ENCODE data around the gene MSMB. TPM values are rescaled to one million over a fixed set of nuclear protein-coding genes. Genes with fewer than 3 reads are reported as not detected.

Gene MSMB
- total RNA-seq, 2 experiments from 2014 or later: not detected

- BruUV-seq (replicated peaks): no TSS peak
- intact Hi-C loops (cut with micrococcal nuclease; ENCODE audit: unreplicated experiment): no loop called here
- H3K9me3 ChIP-seq (ENCODE audit: low read length): no peaks in the 10 kb centered on the region
- no peak for DNase-seq (ENCODE audit: low spot score)
- CTCF ChIA-PET (ENCODE audit: unreplicated experiment): no interaction called here
- POLR2A ChIA-PET: interaction anchor here (1.9 kb wide), 1 partner anchor 19 kb away, joined by 5 read pairs; no protein-coding TSS in a partner anchor
- H2AFZ ChIP-seq (ENCODE audit: low read length): no peak overlapping the region
- H3K79me2 ChIP-seq (ENCODE audit: insufficient read depth, low read depth, low read length): no peaks in the 10 kb centered on the region
- no peaks in the 10 kb centered on the region for H4K20me1 ChIP-seq (ENCODE audit: insufficient read depth, low read length)
- H3K27ac ChIP-seq (ENCODE audit: low read depth, low read length, poor library complexity, severe bottlenecking): no peak overlapping the region
- no peak overlapping the region for H3K4me3 ChIP-seq (ENCODE audit: low read depth, low read length, poor library complexity, severe bottlenecking)
- no peaks in the 10 kb centered on the region for H3K36me3 ChIP-seq (ENCODE audit: insufficient read depth, low read length)
- no peaks in the 10 kb centered on the region for H3K9me2 ChIP-seq (ENCODE audit: insufficient read depth, low read length)
- TF ChIP-seq, protein P1, sequence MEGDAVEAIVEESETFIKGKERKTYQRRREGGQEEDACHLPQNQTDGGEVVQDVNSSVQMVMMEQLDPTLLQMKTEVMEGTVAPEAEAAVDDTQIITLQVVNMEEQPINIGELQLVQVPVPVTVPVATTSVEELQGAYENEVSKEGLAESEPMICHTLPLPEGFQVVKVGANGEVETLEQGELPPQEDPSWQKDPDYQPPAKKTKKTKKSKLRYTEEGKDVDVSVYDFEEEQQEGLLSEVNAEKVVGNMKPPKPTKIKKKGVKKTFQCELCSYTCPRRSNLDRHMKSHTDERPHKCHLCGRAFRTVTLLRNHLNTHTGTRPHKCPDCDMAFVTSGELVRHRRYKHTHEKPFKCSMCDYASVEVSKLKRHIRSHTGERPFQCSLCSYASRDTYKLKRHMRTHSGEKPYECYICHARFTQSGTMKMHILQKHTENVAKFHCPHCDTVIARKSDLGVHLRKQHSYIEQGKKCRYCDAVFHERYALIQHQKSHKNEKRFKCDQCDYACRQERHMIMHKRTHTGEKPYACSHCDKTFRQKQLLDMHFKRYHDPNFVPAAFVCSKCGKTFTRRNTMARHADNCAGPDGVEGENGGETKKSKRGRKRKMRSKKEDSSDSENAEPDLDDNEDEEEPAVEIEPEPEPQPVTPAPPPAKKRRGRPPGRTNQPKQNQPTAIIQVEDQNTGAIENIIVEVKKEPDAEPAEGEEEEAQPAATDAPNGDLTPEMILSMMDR (conservative IDR thresholded peaks at IDR 0.05; ENCODE audit: low read length): no peak
- no peak for TF ChIP-seq EZH2phosphoT487 (IDR thresholded peaks at IDR 0.05; ENCODE audit: borderline replicate concordance, low read depth, low read length)
- no peak overlapping the region for H3K4me2 ChIP-seq (ENCODE audit: low read length)
- H3K4me1 ChIP-seq (ENCODE audit: insufficient read depth, low read length, poor library complexity, severe bottlenecking): no peaks in the 10 kb centered on the region
Observed at GRCh38 chr10:46073564-46073963, 27.5 kb upstream of the MSMB start.

DNA sequence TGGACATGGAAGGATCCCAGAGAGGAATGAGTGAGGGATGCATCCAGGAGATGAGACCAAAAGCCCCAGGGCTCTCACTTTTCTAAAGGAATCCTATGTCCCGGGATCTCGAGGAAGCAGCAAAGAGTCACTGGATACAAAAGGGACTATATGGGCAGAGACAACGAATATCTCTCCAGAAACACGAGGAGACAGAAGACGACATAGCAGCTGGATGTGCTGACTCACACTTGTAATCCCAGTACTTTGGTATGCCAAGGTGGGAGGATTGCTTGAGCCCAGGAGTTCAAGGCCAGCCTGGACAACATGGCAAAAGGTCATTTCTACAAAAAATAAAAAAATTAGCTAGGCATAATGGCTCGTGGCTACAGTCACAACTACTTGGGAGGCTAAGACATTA lies 24.7 kb upstream of the MSMB start:
- DNase-seq (ENCODE audit: low spot score): no peak
- Histone ChIP-seq H3K79me2 (ENCODE audit: insufficient read depth, low read depth, low read length) (no peaks in the 10 kb centered on the region), H3K4me2 (ENCODE audit: low read length) (no peak overlapping the region), H3K9me2 (ENCODE audit: insufficient read depth, low read length) (no peaks in the 10 kb centered on the region), H4K20me1 (ENCODE audit: insufficient read depth, low read length) (no peaks in the 10 kb centered on the region), H3K4me3 (ENCODE audit: low read depth, low read length, poor library complexity, severe bottlenecking) (no peak overlapping the region), H2AFZ (ENCODE audit: low read length) (no peak overlapping the region), H3K27ac (ENCODE audit: low read depth, low read length, poor library complexity, severe bottlenecking) (no peak overlapping the region), H3K36me3 (ENCODE audit: insufficient read depth, low read length) (no peaks in the 10 kb centered on the region), H3K9me3 (ENCODE audit: low read length) (no peaks in the 10 kb centered on the region), H3K4me1 (ENCODE audit: insufficient read depth, low read length, poor library complexity, severe bottlenecking) (no peaks in the 10 kb centered on the region)
- no peak for TF ChIP-seq EZH2phosphoT487 (IDR thresholded peaks at IDR 0.05; ENCODE audit: borderline replicate concordance, low read depth, low read length)
- TF ChIP-seq, protein P1 (conservative IDR thresholded peaks at IDR 0.05; ENCODE audit: low read length): no peak
- POLR2A ChIA-PET: interaction anchor here (1.6 kb wide), 1 partner anchor 14 kb away, joined by 3 read pairs; no protein-coding TSS in a partner anchor
- BruUV-seq (replicated peaks): no TSS peak
- intact Hi-C loops (cut with micrococcal nuclease; ENCODE audit: unreplicated experiment): no loop called here
- CTCF ChIA-PET (ENCODE audit: unreplicated experiment): no interaction called here

GRCh38 chr10:46069771-46070463 lies 23.8 kb upstream of the MSMB start:
- H3K4me3 ChIP-seq (ENCODE audit: low read depth, low read length, poor library complexity, severe bottlenecking): no peak overlapping the region
- no peaks in the 10 kb centered on the region for H4K20me1 ChIP-seq (ENCODE audit: insufficient read depth, low read length)
- no peaks in the 10 kb centered on the region for H3K36me3 ChIP-seq (ENCODE audit: insufficient read depth, low read length)
- no peaks in the 10 kb centered on the region for H3K9me2 ChIP-seq (ENCODE audit: insufficient read depth, low read length)
- ChIA-PET CTCF (ENCODE audit: unreplicated experiment) (no interaction called here), POLR2A (interaction anchor here (0.7 to 1.6 kb wide), 3 partner anchors 15 to 22 kb away, joined by 3 to 7 read pairs (median 4); no protein-coding TSS in a partner anchor)
- no TSS peak for BruUV-seq (replicated peaks)
- H3K79me2 ChIP-seq (ENCODE audit: insufficient read depth, low read depth, low read length): no peaks in the 10 kb centered on the region
- no peaks in the 10 kb centered on the region for H3K4me1 ChIP-seq (ENCODE audit: insufficient read depth, low read length, poor library complexity, severe bottlenecking)
- peak overlapping the region; percentile 30; the same call in 1 of the 2 replicates for H2AFZ ChIP-seq (ENCODE audit: low read length)
- no peak for TF ChIP-seq EZH2phosphoT487 (IDR thresholded peaks at IDR 0.05; ENCODE audit: borderline replicate concordance, low read depth, low read length)
- TF ChIP-seq, protein P1 (conservative IDR thresholded peaks at IDR 0.05; ENCODE audit: low read length): no peak
- intact Hi-C loops (cut with micrococcal nuclease; ENCODE audit: unreplicated experiment): no loop called here
- no peak overlapping the region for H3K27ac ChIP-seq (ENCODE audit: low read depth, low read length, poor library complexity, severe bottlenecking)
- no peak overlapping the region for H3K4me2 ChIP-seq (ENCODE audit: low read length)
- H3K9me3 ChIP-seq (ENCODE audit: low read length): no peaks in the 10 kb centered on the region
- DNase-seq (ENCODE audit: low spot score): no peak
